GM21360 (cell line): ENCODE results near the gene BOC.

ENCODE experiments used
- ATAC-seq: cut with Tn5 transposase; IDR thresholded peaks from one replicate; pipeline ENCODE4 v1.9.1; 2021; ENCODE audit warnings: mild to moderate bottlenecking, moderate library complexity; ENCODE audit not compliant: unreplicated experiment

Gene BOC

DNA sequence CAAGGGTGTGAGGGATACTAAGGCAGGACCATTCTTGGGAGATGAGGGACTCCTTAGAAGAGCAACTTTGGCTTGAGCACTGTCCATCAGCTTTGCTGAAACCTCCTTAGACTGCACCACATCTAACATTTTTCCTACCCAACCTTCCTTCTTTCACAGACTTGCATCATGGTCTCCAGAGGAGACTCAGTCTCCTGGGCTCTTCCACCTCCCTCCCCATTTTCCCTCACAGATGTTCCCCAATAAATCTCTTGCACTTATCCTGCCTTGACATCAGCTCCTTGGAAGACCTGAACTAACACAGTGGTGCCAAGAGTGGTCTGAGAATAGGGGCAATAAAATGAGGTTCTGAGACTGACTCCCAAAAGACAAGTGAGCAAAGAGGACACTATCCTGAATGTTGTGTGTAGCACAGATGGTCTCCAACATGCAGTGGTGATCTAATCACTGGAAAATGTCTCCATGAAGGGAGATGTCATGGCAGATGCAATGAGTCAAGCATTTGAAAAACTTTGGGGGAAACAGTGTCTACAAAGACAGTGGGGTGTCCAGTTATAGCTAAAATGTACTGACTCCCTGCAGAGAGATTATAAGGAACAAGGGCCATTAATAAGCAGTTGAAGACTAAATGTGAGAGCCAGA lies 26.0 kb upstream of the BOC start:
- ATAC-seq, result no peak

DNA sequence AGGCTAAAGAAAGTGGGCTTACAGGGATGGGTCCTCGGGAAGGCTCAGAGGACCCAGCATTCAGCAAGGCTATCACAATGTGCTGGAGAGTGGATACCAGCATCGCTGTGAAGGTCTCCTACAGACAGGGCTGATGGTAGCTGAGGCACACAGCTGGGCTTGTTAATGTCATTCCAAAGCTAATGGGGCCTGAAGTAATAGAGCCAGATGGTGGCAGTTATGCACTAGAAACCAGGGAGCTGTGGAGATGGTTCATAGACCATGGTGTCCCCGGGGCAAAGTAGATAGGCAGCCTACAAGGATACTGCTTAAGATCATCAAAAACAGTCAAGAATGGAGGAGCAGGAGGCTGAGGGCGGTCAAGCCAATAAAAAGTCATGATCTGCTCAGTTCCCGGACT lies 24.8 kb upstream of the BOC start:
- ATAC-seq, result no peak

DNA sequence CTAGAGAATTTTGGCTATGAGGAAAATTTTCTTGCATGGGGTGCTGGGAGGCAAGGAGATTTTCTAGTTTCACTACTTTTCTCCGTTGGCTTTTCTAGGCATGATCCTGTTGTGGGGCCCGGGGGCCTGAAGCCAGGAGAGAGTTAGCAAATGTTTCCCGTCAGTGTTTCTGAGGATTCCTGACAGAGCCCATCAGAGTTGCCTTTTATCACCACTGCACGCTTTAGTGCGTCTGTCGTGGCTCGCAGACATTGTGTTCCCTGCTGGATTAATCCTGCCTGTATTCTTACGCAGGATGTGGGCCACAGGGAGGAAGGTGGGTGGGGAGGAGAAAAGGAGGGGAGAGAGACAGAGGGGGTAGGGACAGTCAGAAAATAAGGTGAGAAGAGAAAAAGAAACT lies 18.1 kb upstream of the BOC start:
- no peak for ATAC-seq

DNA sequence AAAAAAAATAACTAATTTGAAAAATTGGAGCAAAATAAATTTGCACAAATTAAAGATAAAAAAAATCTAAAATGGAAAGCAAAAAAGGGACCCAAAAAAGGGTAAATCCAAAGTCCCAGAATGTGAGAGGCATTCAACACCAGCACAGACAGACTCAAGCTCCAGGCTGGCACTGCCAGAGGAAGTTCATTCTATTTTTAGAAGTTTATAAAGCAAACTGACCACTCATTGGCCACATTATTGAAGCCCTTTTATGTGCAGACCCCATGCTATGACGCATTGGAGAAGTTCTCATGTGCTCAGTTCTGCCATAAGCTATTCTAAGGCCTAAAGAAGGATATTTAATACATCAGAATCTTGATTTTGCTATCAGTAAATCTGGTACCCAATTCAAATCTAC lies 17.6 kb upstream of the BOC start:
- ATAC-seq, result no peak

DNA sequence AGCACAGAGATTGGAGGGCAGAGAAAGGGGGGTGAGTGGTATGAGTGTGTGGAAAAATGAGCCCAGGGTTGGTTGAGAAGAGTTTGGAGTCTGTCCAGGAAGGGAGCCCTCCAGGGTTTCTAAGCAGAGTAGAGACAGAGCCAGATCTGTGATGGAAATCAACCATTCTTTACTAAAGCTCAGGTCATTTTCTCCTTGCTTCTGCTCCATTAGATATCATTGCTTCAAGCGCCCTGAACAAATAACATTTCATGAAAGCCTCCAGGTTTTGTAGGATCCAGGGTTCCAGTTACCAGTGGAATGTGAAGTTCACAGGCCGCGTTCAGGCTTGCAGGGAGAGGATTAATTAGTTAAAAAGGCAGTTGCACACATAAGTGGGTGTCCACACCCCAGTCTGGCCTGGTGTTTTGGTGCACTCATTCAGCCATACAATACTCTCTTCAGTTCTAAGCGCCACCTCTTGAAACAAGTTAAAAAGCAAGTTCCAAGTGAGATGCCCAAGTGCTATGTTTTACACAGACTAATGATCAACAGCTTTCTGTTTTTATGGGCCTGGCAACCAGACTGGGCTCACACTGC lies 16.4 kb upstream of the BOC start:
- no peak for ATAC-seq

DNA sequence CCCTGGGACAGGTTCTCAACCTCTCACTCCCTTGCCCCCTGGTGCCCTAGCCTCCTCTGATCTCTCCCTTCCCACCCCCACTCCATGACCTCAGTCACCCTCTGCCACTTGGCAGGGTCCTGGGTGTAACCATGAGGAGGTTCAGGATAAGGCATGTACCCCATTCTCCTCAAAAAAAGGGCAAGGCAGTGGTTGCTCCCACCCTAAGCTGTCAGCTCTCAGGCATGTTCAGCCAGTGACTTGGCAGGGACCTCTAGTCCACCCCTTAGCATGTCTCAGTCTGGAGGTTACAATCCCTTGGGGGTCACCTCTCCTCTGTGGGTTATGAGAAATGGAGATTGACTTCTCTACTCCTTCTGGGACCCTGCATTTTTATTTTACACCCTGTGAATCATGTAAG lies 11.0 kb upstream of the BOC start:
- no peak for ATAC-seq

DNA sequence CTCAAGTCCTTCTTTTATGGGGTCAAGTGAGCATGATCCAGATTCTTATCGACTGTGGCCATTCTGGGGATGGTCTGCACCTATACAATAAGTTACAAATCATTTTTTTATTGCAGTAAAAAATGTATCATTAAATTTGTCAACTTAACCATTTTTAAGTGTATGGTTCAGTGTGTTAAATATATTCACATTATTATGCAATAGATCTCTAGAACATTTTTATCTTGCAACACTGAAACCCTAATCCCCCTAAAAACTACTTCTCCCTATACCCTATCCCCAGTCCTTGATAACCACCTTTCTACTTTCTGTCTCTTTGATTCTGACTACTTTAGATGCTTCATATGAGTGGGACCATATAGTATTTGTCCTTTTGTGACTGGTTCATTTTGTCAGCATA lies 10.4 kb upstream of the BOC start:
- ATAC-seq, result no peak

DNA sequence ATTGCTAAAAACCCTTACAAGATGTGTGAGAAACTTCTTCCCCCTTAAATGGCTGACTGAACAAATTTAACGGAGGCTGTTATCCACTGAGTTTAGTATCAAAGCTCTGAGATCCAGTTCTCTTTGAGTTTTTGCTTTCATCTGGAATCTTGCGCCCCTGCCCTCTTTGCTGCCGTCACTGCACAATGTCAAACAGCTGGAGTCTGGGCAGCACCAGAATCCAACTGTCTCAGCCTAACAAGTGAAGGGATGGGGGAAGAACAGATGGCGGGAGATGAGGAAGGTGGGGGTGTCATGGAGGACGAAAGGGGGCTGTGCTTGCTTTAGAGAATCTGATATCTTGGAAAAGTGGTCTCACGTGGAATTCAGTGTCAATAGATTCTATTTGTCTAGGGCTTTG lies 7.0 kb upstream of the BOC start:
- no peak for ATAC-seq

DNA sequence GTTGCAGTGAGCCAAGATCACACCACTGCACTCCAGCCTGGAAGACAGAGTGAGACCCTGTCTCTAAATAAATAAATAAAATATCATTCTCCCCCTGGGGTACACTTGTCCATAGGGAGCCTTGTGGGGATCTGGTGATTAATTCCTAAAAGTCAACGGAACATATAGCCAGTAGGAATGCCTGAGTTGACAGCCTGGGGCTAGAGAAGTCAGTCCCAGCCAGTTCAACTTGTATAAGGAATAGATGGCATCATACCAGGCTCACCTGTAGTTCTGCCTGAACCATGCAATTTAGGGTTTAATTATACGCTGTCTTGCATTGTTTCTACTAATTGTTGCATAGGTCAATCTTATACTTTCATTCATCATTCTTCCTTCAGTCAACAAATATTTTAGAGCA lies 5.9 kb upstream of the BOC start:
- no peak for ATAC-seq

DNA sequence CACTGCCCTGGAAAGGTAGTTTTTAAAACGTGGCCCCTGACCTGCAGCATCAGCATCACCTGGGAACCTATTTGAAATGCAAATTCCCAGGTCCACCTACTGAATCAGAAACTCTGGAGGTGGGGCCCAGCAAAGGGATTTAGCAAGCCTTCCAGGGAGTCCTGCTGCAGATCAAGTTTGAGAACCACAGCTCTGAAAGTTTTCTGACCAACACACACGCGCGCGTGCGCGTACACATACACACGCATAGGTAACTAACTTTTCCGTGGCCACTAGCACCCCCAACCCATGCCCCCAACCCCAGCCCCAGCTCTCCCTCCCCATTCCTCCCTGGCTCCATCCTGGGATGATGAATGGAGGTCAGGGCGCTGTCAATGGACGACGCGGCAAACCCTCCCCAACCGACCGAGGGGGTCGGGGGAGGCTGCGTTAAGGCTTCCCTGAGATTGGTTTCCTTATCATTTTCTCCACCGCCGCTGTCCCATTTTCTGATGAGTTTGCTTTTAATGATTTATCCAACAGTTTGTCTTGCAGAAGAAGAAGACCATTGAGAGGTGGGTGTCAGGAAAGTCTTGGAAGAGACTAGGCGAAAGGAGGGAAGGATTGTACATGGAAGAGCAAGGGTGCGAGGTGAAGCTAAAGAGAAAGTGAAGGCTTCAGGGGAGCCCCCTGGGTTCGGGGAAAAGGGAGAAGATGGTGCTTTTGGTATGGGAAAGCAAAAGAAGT lies 590 bp upstream of the BOC start:
- no peak for ATAC-seq

DNA sequence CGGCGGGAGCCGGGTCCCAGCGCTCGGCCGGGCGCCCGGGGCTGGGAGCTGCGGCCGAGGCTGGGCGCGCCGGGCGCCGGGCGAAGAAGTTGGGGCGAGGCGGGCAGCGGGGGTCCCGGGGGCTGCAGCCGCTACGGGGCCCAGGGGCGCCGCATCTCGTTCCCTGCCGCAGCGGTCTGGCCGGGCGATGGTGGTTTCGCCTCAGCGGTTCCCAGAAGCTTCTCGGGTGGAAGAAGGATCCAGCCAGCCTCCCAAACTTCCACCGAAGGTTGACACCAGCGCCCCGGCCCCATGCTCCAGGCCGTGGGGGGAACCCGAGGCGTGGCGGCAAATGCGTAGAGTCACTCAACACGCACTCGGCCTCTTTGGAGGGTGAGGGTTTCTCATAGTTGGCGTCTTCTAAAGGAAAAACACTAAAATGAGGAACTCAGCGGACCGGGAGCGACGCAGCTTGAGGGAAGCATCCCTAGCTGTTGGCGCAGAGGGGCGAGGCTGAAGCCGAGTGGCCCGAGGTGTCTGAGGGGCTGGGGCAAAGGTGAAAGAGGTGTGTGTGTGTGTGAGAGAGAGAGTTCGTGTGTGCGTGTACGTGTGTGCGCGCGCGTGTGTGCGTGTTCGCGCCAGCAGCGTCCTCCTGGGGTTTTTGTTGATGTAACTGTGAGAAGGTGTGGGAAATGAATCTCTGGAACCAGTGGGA lies 940 bp downstream of the BOC start:
- ATAC-seq, result no peak

DNA sequence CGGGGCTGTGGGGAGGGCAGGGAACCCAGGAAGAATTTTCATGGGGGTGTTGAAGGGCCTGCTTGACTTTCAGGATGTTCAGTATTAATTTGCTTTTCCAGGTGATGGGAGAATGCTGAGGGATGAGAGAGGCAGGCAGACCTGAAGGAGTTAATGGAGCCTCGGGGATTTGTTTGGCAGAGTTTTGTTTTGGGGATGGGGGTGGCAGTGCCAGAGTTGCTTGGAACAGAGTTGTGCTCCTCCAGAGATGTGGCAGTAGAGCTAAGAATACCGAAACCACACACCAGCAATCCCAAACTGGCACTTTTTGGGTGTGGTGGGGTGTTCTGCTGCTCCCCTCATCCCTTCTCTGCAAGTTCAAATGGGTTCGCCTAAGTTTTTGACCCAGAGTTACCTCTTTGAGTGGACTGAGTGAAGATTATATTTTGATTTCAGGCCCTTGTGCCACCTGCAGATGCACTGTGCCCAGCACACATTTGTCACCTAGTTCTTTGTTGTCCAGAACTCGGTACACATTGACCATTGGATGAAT lies 1.6 kb downstream of the BOC start:
- ATAC-seq, result no peak

DNA sequence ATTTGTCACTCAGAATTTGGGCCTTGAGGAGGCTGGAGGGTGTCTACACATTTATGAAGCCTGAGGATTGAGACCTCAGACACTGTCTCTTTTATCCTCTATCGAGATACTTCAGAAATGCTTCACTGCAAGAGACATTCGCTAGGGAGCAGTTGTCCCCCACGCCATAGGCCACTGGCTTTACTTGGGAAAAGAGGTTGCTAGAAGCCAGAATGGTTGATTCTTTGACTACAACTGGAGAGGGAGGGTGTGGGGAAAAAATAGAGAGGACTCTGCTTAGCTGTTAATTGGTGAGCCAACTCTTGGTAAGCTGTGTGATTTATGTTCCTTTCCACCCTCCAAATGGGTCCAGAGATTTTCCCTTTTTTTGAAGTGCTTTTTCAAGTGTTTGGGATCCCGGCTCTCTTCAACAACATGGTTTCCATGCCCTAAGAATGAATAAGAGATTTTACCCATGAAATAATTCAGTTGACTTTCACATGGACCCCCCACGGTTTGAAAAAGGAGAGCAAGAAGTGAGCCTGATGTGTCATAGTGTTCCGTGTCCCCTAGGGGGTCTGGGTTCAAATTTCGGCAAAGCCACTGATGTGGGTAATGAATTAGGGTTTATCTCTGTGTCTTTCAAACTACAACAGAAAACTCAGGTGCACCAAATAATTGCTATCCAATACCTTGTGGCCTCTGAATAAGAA lies 2.7 kb downstream of the BOC start:
- no peak for ATAC-seq

DNA sequence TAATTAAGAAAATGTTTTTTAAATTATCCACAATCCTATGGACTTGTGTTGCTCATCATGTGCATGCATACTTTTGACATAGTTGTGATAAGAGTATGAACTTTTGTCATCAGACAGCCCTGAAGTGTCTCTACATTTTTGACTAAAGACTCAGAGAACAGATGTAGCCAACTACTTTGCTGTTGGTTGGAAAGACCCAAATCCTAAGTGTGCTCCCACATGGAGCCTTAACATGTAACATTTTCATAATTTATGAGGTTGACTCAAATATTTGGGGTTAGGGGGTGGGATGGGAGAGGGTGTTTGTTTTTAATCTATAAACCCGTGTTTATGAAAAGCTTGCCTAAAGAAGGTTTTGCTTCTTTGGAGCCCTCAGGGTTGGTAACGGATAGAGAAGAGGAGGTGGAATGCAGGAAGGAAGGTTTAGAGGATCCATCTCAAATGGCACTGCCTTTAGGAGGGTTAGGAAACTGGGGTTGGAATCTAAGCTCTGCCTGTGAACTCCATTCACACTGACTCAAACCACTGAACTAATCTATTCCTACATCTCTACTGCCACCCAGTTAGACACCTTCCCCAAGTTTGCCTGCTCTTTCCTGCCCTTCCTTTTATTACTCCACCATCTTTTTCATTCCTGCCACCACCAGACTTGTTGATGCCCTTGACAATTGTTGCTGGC lies 3.7 kb downstream of the BOC start:
- no peak for ATAC-seq

DNA sequence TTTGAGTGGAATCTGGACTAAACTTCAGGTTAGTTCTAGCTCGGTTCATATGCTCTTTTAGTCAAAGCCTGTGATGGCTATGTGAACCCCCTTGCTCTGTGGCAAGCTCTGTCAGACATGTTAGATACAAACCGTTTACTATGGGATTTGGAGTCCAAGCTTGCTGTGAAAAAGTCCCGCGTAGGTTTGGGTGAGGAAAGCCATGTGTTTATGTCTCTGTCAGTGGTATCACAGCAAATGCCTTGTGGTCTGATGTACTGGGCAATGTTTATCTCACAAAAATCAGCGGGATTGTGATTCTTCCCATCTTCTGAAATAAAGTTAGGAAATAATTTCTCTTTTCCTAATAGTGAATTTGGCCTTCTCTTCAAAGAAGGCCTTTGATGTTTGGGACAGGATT lies 5.0 kb downstream of the BOC start:
- ATAC-seq, result no peak

DNA sequence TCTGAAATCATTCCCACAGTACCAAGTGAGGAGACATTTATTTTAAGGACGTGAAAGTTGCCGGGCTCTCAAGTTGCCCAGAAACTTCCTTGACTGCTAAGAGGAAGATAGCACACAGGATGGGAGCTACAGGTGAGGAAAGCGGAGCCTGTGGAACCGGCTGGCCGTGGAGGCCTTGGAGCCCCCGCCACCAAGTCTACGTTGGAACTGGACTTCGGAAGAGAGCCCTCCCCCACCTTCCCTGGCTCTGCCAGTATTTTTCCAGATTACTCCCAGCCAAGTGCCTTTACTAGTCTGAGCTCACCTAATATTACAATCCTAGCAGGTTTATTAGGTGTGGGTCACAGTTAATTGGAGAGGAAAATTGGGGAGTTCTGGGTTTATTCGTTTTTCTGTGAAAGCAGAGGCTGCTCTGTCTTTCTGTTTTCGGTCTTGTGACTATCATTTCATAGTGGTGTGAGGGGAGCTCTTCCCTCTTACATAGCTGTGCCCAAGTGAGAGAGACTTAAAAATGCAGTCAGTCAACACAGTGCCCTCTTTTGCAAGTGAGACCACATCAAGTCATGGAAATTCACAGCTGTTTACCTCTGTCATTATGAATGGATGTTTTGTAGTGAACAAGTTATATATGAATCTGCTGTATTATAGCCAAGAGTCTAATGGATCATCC lies 6.8 kb downstream of the BOC start:
- ATAC-seq, result no peak

DNA sequence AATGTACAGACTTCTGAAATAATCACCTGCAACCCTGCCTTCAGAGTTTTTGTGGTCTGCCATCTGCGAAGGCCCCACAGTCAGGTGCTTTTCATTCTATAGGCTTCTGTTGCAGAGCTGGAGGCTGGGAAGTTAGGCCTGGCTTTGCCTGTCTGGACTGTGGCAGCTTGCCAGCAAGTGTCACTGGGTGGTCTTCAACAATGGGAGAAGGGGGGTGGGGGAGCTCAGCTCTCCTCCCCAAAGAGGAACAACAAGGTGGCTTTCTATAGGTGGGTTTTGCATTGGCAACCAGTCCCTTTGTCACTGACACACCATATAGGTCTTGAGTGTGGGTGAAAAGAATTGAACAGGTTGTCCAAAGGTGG lies 7.3 kb downstream of the BOC start:
- no peak for ATAC-seq

DNA sequence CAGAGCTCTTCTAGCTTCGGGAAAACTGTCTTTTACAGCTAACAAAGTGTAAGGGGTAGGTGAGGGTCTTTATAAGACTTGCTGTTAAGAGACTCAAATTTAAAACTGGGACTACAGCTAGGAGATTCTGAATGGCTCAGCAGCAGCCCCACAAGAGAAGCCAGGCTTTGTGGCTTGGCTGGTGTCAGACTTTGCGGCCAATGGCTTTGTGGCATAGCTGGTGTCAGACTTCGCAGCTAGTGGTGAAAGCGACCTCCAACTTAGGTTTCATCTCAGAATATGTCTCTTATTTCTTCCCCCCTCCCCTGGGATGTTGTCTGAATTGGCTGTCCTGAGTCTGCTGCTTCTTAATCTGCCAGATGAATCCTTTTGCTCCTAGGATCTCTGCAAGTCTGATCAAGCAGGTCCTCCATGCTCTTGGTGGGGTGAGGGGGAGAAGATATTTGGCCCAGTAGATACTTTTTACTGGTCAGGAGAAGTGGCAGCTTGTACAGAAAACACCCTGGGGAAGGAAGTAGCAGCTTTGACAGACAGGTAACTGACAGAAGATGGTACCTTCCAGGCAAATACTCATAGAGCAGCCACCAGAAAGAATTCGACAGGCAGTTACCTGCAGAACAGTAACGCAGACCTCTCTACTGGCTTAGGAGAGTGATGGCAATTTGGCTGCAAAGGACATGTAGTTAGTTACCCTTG lies 8.4 kb downstream of the BOC start:
- no peak for ATAC-seq

DNA sequence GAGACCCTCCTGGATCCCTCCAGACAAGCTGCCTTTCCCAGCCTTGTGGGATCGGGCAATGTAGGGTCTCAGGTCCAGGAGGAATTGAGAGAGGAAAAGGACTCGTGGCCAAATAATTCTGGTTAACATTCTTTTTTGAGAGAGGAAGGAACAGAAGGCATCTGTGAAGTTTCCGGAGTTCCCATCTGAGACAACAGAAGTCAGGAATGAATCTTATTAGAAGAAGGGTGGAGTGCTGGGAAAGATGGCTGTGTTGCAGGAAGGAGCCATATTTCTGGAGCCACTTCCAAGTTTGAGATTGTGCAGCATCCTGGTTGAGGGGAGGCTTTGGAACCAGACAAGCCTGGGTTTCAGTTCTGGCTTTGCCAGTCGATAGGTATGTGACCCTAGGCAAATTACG lies 9.4 kb downstream of the BOC start:
- no peak for ATAC-seq
